Dendritic cell treated with granulocyte-macrophage colony-stimulating factor and Interleukin-4, amounts not matched to agents 40 ng/mL and 50 ng/mL, for 4 days (primary cell): ENCODE measurements around the gene PPARG.
"Not testable (repeated sequence)": the region's sequence is repeated elsewhere in the genome, so short reads cannot be mapped to it uniquely, and the experiment has no call there.

ENCODE experiments used
- H3K27ac Mint-ChIP-seq: one replicate; pipeline ENCODE4 v1.8.0; 2022; ENCODE audit warnings: mild to moderate bottlenecking, mixed read lengths
- H3K27me3 Mint-ChIP-seq: one replicate; pipeline ENCODE4 v1.8.0; 2022; ENCODE audit warnings: mild to moderate bottlenecking, mixed read lengths
- H3K36me3 Mint-ChIP-seq: one replicate; pipeline ENCODE4 v1.8.0; 2022; ENCODE audit warnings: low read depth, mixed read lengths
- H3K4me1 Mint-ChIP-seq: one replicate; pipeline ENCODE4 v1.8.0; 2022; ENCODE audit warnings: low read depth, mixed read lengths
- H3K4me3 Mint-ChIP-seq: one replicate; pipeline ENCODE4 v1.8.0; 2022; ENCODE audit warnings: mild to moderate bottlenecking, moderate library complexity, mixed read lengths
- H3K9me3 Mint-ChIP-seq: one replicate; pipeline ENCODE4 v1.8.0; 2022; ENCODE audit warnings: mixed read lengths
- intact Hi-C: fragments of 100-400 bp; cut with micrococcal nuclease; formaldehyde crosslinking; loops from one replicate; pipeline ENCODE4 v1.15.0; 2022

The PPARG gene

GRCh38 chr3:12465151-12465835 lies 176.4 kb downstream of the PPARG start:
- no peaks in the 10 kb centered on the region for H3K36me3 Mint-ChIP-seq
- no peak overlapping the region for H3K27ac Mint-ChIP-seq
- intact Hi-C loops: no loop called here
- H3K9me3 Mint-ChIP-seq: no peaks in the 10 kb centered on the region
- H3K4me1 Mint-ChIP-seq: peaks cover 31% of the 10 kb centered on the region
- H3K4me3 Mint-ChIP-seq: no peak overlapping the region
- H3K27me3 Mint-ChIP-seq: no peaks in the 10 kb centered on the region

GRCh38 chr3:12465836-12466225 lies 177.0 kb downstream of the PPARG start:
- Mint-ChIP-seq H3K27me3 (no peaks in the 10 kb centered on the region), H3K4me1 (peaks cover 30% of the 10 kb centered on the region), H3K36me3 (no peaks in the 10 kb centered on the region), H3K9me3 (no peaks in the 10 kb centered on the region), H3K4me3 (no peak overlapping the region), H3K27ac (no peak overlapping the region)
- intact Hi-C loops: no loop called here

DNA sequence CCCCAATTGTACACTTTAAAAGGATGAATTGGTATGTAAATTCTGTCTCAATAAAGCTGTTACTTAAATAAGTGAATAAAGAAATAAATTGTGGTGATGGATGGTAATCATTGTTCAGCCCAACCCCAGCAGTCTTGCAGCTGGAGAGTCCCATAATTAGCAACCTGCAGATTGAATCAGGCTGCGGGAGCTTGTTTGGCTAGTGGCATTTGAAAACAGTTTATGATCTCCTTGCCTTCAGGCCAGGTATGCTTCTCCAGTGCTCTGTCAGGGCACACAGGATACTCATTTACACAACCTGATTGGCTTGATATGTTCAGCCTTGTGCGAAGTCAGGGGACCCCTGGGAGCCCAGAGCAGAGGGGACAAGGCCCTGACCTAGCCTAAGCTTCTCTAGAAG lies 178.9 kb downstream of the PPARG start:
- peaks cover 20% of the 10 kb centered on the region for H3K4me1 Mint-ChIP-seq
- H3K4me3 Mint-ChIP-seq: no peak overlapping the region
- intact Hi-C loops: no loop called here

DNA sequence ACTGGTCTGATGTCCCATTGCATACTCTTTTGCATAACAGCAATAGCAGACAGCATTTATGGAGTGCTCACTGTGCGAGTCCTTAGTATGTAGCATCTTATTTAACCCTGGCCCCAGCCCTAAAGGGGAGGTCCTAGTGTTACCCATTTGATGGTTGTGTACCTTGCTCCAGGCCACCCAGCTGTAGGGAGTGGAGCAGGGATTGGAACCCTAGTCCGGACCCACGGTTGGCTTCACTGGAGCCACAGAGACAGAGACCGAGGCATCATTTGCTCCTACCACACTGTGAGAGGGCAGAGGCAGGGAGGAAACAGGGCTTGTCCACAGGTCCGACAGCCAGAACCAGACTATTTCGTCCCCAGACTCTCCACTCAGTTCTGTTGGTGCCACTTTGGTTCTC lies 179.4 kb downstream of the PPARG start:
- H3K27ac Mint-ChIP-seq: no peak overlapping the region
- no peaks in the 10 kb centered on the region for H3K9me3 Mint-ChIP-seq
- H3K4me3 Mint-ChIP-seq: no peak overlapping the region
- intact Hi-C loops: no loop called here
- H3K27me3 Mint-ChIP-seq: no peaks in the 10 kb centered on the region
- no peaks in the 10 kb centered on the region for H3K36me3 Mint-ChIP-seq
- peaks cover 20% of the 10 kb centered on the region for H3K4me1 Mint-ChIP-seq

More for the DNA sequence above, 178.9 kb downstream of the PPARG start:
- H3K27me3 Mint-ChIP-seq: no peaks in the 10 kb centered on the region
- H3K27ac Mint-ChIP-seq: no peak overlapping the region
- H3K9me3 Mint-ChIP-seq: no peaks in the 10 kb centered on the region
- H3K36me3 Mint-ChIP-seq: no peaks in the 10 kb centered on the region

DNA sequence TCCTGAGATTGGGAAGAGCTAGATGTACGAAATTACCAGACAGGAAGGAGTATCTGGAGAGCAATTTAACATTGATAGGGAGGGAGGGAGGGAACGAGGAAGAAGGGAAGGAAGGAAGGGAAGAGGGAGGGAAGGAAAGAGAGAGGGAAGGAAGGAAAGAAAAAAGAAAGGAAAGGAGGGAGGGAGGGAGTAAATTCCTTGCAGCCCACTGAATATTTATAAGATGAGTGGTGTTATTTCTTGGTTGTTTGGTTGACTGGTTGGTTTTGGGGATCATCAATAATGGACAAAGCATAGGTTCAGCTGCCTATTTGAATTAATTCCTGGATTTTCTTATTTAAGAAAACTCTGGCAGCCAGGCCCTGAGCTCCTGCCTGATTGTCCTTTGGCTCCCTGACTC lies 179.9 kb downstream of the PPARG start:
- intact Hi-C loops: no loop called here
- H3K27ac Mint-ChIP-seq: no peak overlapping the region
- no peaks in the 10 kb centered on the region for H3K36me3 Mint-ChIP-seq
- no peak overlapping the region for H3K4me3 Mint-ChIP-seq
- no peaks in the 10 kb centered on the region for H3K9me3 Mint-ChIP-seq
- no peaks in the 10 kb centered on the region for H3K27me3 Mint-ChIP-seq
- H3K4me1 Mint-ChIP-seq: peaks cover 16% of the 10 kb centered on the region

- H3K9me3 Mint-ChIP-seq, H3K27me3 Mint-ChIP-seq, H3K36me3 Mint-ChIP-seq, H3K27ac Mint-ChIP-seq, H3K4me3 Mint-ChIP-seq, intact Hi-C loops: not testable (repeated sequence)
- peaks cover 11% of the 10 kb centered on the region for H3K4me1 Mint-ChIP-seq
These were observed 180.4 kb downstream of the PPARG start for GRCh38 chr3:12469222-12469621.

- Mint-ChIP-seq H3K36me3 (no peaks in the 10 kb centered on the region), H3K4me1 (peaks cover 16% of the 10 kb centered on the region), H3K4me3 (no peak overlapping the region), H3K9me3 (no peaks in the 10 kb centered on the region), H3K27me3 (no peaks in the 10 kb centered on the region), H3K27ac (no peak overlapping the region)
- intact Hi-C loops: no loop called here
These were observed 181.2 kb downstream of the PPARG start for GRCh38 chr3:12470111-12470510.

DNA sequence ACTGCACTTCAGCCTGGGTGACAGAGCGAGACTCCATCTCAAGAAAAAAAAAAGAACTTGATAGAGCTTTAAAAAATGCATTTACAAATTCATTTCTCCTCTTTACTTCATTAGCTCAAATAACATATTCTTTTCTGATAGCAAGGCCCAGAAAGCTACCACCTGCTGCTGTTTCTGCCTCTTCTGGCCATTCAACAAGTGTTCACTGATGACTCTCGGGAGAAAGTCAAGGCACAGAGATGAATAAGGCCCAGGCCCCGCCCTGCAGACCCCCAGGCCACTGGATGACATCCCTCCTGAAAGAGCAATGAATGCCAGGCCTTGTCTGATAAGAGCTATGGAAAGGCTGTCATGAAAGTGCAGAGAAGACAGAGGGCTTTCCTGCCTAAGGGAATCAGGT lies 181.8 kb downstream of the PPARG start:
- H3K27me3 Mint-ChIP-seq: no peaks in the 10 kb centered on the region
- no peak overlapping the region for H3K27ac Mint-ChIP-seq
- intact Hi-C loops: no loop called here
- H3K4me1 Mint-ChIP-seq: peaks cover 16% of the 10 kb centered on the region
- no peak overlapping the region for H3K4me3 Mint-ChIP-seq
- no peaks in the 10 kb centered on the region for H3K9me3 Mint-ChIP-seq
- H3K36me3 Mint-ChIP-seq: no peaks in the 10 kb centered on the region

DNA sequence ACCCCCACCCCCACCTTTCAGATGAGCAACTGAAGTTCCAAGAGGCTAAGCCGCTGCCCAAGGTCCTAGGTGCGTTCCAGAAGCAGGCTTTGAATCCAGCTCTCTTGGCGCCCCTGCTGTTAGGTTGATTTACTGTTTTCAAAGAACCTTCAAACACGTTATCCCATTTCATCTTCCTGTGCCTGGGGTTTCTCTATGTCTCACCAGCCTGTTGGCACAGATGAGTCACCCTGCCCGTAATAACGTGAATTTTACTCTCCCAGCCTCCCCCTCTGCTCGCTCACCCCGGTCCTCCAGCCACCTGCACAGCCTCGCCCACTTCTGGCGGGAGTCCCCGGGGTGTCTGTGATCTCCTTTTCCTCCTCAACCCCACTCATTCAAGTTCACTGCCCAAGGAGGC lies 182.4 kb downstream of the PPARG start:
- peaks cover 20% of the 10 kb centered on the region for H3K4me1 Mint-ChIP-seq
- no peak overlapping the region for H3K4me3 Mint-ChIP-seq
- H3K36me3 Mint-ChIP-seq: no peaks in the 10 kb centered on the region
- intact Hi-C loops: no loop called here
- no peak overlapping the region for H3K27ac Mint-ChIP-seq
- H3K9me3 Mint-ChIP-seq: no peaks in the 10 kb centered on the region
- no peaks in the 10 kb centered on the region for H3K27me3 Mint-ChIP-seq

DNA sequence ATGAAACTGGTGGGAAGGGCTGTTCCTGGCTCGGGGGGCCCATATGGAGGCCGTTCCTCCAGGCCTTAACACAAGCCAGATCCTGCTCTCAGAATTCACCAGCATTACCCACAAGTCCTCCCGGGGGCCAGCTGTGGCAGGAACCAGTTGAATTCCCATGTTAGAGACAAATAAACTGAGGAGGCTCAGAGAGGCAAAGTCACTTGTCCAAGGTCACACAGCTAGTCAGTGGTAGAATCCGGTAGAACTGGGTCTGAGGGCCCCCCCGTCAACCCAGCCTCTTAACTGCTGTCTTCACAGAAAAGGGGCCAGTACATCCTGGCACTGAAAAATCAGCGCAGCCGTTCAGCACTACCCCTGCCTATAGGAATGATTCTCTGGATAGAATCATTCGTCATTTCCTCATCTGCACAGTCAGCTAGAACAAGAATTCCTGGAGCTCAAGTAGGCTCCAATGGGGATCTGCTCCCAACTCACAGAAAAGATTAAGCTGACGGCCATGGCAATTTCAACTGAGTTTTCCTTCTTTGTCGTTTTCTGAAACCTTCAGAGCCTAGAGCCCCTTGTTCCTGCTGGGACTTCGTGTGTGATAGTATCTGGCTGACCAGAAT lies 183.2 kb downstream of the PPARG start:
- Mint-ChIP-seq H3K27ac (no peak overlapping the region), H3K36me3 (no peaks in the 10 kb centered on the region), H3K4me1 (peaks cover 26% of the 10 kb centered on the region), H3K4me3 (no peak overlapping the region), H3K9me3 (no peaks in the 10 kb centered on the region), H3K27me3 (no peaks in the 10 kb centered on the region)
- intact Hi-C loops: no loop called here

GRCh38 chr3:12472796-12473195 lies 183.9 kb downstream of the PPARG start:
- H3K4me3 Mint-ChIP-seq: no peak overlapping the region
- intact Hi-C loops: no loop called here
- H3K4me1 Mint-ChIP-seq: peaks cover 26% of the 10 kb centered on the region
- no peaks in the 10 kb centered on the region for H3K27me3 Mint-ChIP-seq
- H3K9me3 Mint-ChIP-seq: no peaks in the 10 kb centered on the region
- no peak overlapping the region for H3K27ac Mint-ChIP-seq
- H3K36me3 Mint-ChIP-seq: no peaks in the 10 kb centered on the region

GRCh38 chr3:12473511-12473910 lies 184.6 kb downstream of the PPARG start:
- Mint-ChIP-seq H3K27ac (no peak overlapping the region), H3K9me3 (no peaks in the 10 kb centered on the region), H3K27me3 (no peaks in the 10 kb centered on the region), H3K4me1 (peaks cover 26% of the 10 kb centered on the region), H3K36me3 (no peaks in the 10 kb centered on the region), H3K4me3 (no peak overlapping the region)
- intact Hi-C loops: no loop called here

- Mint-ChIP-seq H3K27me3 (no peaks in the 10 kb centered on the region), H3K36me3 (no peaks in the 10 kb centered on the region), H3K4me1 (peaks cover 29% of the 10 kb centered on the region), H3K9me3 (no peaks in the 10 kb centered on the region), H3K4me3 (no peak overlapping the region), H3K27ac (no peak overlapping the region)
- intact Hi-C loops: no loop called here
These were observed 187.5 kb downstream of the PPARG start for GRCh38 chr3:12476238-12476897.

GRCh38 chr3:12477256-12477655 lies 188.4 kb downstream of the PPARG start:
- intact Hi-C loops: no loop called here
- Mint-ChIP-seq H3K27ac (no peak overlapping the region), H3K4me1 (peaks cover 26% of the 10 kb centered on the region), H3K36me3 (no peaks in the 10 kb centered on the region), H3K27me3 (no peaks in the 10 kb centered on the region), H3K4me3 (no peak overlapping the region), H3K9me3 (no peaks in the 10 kb centered on the region)
